ENCODE measurements around the gene PPEF2. TPM values are rescaled to one million over a fixed set of nuclear protein-coding genes. Genes with fewer than 3 reads are reported as not detected.
"Not testable (repeated sequence)": the region's sequence is repeated elsewhere in the genome, so short reads cannot be mapped to it uniquely, and the experiment has no call there.

The PPEF2 gene, protein sequence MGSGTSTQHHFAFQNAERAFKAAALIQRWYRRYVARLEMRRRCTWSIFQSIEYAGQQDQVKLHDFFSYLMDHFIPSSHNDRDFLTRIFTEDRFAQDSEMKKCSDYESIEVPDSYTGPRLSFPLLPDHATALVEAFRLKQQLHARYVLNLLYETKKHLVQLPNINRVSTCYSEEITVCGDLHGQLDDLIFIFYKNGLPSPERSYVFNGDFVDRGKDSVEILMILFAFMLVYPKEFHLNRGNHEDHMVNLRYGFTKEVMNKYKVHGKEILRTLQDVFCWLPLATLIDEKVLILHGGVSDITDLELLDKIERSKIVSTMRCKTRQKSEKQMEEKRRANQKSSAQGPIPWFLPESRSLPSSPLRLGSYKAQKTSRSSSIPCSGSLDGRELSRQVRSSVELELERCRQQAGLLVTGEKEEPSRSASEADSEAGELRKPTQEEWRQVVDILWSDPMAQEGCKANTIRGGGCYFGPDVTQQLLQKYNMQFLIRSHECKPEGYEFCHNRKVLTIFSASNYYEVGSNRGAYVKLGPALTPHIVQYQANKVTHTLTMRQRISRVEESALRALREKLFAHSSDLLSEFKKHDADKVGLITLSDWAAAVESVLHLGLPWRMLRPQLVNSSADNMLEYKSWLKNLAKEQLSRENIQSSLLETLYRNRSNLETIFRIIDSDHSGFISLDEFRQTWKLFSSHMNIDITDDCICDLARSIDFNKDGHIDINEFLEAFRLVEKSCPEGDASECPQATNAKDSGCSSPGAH
- total RNA-seq = under 0.01 TPM in 1 of 2 replicates, not detected in the other

DNA sequence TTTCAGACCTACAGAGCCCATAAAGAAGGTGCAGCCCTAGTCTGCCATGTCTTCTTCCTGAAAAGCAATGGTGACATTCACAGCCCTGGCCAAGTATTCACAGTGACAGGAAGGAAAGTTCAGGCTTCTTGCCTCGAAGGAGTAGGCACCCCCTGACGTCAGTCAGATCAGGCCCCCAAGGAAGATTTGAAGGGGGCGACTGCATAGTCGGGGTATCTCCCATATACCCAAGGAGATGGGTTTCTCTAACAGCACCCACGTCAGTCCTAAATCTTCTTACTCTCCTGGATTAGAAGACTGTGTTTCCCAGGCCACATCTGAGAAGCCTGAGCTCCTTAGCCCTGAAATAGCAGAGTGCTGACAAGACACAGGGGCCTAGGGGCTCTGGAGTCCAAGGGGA is at the start of gene PPEF2:
Gene PPEF2, minus strand, starts transcription at position 101 of the 400 bp plus-strand sequence. CDS start 6,127 bp downstream, outside the sequence.
- DNase-seq (ENCODE audit: low read depth in 2 of 2) = no peak

GRCh38 chr4:75950213-75950815 is 48.1 kb upstream of the PPEF2 start:
- DNase-seq (ENCODE audit: low read depth in 2 of 2) = no peak

- DNase-seq (ENCODE audit: low read depth in 2 of 2) = no peak
These were observed 46.7 kb upstream of the PPEF2 start for GRCh38 chr4:75948822-75949444.

- DNase-seq (ENCODE audit: low read depth in 2 of 2) = peak; percentile 77 to 83
These were observed 38.5 kb upstream of the PPEF2 start, which contains the start of gene NAAA for GRCh38 chr4:75940692-75941253. NAAA (minus strand) TSS chr4:75941013; CDS start chr4:75940949, 64 bp downstream.

- DNase-seq (ENCODE audit: low read depth in 2 of 2) = peak; percentile 50 to 64
These were observed 37.8 kb upstream of the PPEF2 start for GRCh38 chr4:75939890-75940691.

DNA sequence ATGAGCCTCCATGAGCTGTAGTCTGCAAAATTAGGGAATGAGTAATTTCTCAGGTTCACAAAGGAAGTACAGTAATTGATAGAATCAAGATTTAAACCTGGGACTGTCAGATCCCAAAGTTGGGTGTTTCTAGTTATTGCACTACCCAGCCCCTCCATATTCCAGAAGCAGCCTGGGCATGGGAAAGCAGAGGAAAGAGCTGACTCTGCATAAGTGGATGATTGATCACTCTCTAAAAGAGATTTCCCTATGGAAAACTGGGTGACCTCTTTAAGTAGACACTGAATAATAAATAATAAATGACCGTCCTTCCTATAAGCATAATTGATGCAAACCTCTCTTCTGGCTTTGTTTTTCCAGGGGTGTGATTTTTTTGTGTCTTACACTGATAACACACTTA is 33.4 kb upstream of the PPEF2 start:
- no peak for DNase-seq (ENCODE audit: low read depth in 2 of 2)

- DNase-seq (ENCODE audit: low read depth in 2 of 2) = no peak
These were observed 27.9 kb upstream of the PPEF2 start for GRCh38 chr4:75930152-75930551.

- not testable (repeated sequence) for DNase-seq (ENCODE audit: low read depth in 2 of 2)
These were observed 22.7 kb upstream of the PPEF2 start for GRCh38 chr4:75924916-75925315.

DNA sequence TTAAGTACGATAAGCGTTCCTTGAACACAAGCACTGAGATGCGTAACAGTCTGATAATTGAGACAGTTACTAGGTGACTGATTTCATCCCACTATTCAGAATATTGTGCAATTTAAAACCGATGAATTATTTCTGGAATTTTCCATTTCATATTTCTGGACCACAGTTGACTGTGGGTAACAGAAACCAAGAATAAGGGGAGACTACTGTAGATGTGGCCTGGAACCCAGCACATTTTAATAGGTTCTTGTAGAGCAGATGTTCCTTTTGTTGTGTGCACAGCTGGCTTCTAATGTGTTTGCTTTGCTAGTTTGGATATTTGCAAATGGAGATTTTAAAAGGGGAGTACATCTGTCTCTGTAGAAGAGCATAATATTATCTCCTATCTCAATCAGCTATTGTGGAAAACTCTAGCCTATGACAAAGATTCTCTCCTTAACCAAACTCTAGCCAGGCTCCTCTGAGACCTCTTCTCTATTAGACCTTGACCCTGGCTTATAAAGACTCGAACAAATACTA is 22.1 kb upstream of the PPEF2 start:
- DNase-seq (ENCODE audit: low read depth in 2 of 2) = no peak

- DNase-seq (ENCODE audit: low read depth in 2 of 2) = no peak
These were observed 20.3 kb upstream of the PPEF2 start for GRCh38 chr4:75922588-75922987.

GRCh38 chr4:75921910-75922309 is 19.7 kb upstream of the PPEF2 start:
- DNase-seq (ENCODE audit: low read depth in 2 of 2) = no peak

DNA sequence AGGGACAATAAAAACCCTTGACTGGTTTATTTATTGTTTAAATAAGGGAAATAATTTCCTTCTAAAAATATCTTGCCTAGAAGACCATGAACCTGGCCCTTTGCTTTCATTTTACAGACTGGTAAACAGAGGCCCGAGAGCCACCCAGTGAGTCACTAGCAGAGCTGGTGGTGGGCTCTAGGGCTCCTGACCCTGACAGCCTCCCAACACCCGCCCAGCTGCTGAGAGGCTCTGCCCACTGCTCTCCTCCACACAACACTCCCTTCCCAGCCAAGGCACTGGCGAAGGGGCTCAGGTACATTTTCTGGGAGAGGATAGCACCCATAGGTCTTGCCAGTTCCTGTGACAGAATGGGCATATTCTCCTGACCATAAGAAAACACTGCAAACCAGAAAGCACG is 18.1 kb upstream of the PPEF2 start:
- no peak for DNase-seq (ENCODE audit: low read depth in 2 of 2)

- DNase-seq (ENCODE audit: low read depth in 2 of 2) = peak in 1 of 2 donors; percentile 48
These were observed 17.7 kb upstream of the PPEF2 start for GRCh38 chr4:75919920-75920319.

DNA sequence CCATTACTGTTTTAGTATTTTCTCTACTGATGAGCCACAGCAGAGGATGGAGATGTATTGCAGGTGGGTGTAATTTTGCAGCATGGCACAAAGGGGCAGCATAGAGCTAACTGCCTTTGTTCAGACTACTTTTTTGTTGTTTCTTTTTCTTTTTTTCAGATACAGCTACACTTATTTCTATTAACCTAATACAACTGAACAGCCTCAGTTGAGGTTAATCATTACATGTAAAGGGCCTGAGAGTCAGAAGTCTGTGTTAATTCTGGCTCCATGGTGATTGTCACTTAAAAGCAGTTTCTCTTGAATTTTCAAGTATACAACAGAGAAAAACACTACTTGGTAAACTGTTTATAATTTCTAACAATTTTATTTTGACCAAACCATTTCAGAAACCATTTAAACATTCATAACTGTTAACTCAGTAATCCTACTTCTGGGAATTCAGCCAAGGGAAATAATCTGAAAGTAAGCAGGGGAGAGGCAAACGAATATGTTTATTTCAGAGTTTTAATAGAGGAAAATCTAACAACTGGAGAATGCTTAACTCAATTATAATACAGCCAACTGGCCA is 13.9 kb upstream of the PPEF2 start:
- DNase-seq (ENCODE audit: low read depth in 2 of 2) = peak; percentile 63 to 73

DNA sequence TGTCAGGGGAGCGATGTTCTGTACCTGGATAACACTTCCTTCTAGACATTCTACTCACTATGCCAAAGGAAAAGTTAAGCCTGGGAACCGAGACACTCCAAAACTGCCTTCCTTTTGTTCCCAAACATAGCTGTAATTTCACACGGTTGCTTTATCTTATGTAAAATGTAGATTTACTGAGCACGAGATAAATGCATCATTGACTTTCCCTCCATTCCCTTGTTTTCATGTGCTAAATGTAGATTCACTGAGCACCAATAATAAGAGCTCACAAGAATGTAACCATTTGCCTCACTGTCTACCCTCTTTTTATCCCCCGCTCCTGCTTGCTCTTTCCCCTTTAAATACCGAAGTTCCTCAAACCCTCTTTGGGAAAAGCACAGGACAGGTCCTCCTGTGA is 10.7 kb upstream of the PPEF2 start:
- DNase-seq (ENCODE audit: low read depth in 2 of 2) = no peak

GRCh38 chr4:75910831-75911230 is 8.6 kb upstream of the PPEF2 start:
- not testable (repeated sequence) for DNase-seq (ENCODE audit: low read depth in 2 of 2)

- DNase-seq (ENCODE audit: low read depth in 2 of 2) = no peak
These were observed 7.2 kb upstream of the PPEF2 start for GRCh38 chr4:75909405-75909804.

DNA sequence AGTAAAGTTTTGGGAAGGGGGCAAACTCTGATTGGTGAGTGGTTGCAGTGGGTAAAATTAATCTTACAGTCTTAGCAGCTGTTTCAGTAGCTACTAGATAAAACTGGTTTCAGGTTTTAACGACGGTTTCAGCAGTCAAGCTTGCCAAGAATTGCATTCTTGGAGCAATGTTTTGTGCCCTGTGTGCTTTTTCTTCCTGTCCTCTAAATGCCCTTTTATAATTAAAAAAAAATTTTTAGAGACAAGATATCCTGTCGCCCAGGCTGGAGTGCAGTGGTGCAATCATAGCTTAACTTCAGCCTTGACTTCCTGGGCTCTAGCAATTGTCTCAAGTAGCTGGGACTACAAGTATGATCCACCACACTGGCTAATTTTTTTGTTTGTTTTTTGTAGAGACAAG is 6.3 kb upstream of the PPEF2 start:
- no peak for DNase-seq (ENCODE audit: low read depth in 2 of 2)

DNA sequence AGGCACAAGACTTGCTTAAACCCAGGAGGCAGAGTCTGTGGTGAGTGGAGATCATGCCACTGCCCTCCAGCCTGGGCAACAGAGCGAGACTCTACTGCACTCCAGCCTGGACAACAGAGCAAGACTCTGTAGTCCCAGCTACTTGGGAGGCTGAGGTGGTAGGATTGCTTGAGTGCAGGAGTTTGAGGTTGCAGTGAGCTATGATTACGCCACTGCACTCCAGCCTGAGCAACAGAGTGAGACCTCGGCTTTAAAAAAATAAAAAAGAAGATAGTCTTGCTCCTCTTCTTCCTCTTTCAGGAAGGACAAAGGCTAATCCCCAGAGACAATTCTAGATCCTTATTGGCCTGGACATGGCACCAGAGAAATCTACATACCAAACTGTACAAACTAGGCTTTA is 5.7 kb upstream of the PPEF2 start:
- no peak for DNase-seq (ENCODE audit: low read depth in 2 of 2)

- DNase-seq (ENCODE audit: low read depth in 2 of 2) = no peak
These were observed 1.8 kb upstream of the PPEF2 start for GRCh38 chr4:75904076-75904475.
